Type B pancreatic cell (in vitro differentiated cells): ENCODE data around the gene CABYR. TPM values are rescaled to one million over a fixed set of nuclear protein-coding genes. Genes with fewer than 3 reads are reported as not detected.

ENCODE experiments used
- DNase-seq: peaks from one replicate; pipeline ENCODE4 v3.0.0; 2021; ENCODE audit warnings: mixed read lengths; ENCODE audit not compliant: unreplicated experiment; ENCODE audit errors: extremely low spot score
- H3K27ac Mint-ChIP-seq: 2 replicates; pipeline ENCODE4 v1.8.0; 2021; ENCODE audit warnings: mild to moderate bottlenecking, mixed read lengths
- H3K27me3 Mint-ChIP-seq: 2 replicates; pipeline ENCODE4 v1.8.0; 2021; ENCODE audit warnings: mixed read lengths
- H3K36me3 Mint-ChIP-seq: 2 replicates; pipeline ENCODE4 v1.8.0; 2021; ENCODE audit warnings: mixed read lengths
- H3K4me1 Mint-ChIP-seq: one replicate; pipeline ENCODE4 v1.8.0; 2021; ENCODE audit warnings: mixed read lengths; ENCODE audit not compliant: unreplicated experiment
- H3K4me3 Mint-ChIP-seq: 2 replicates; pipeline ENCODE4 v1.8.0; 2021; ENCODE audit warnings: mild to moderate bottlenecking, mixed read lengths
- H3K9me3 Mint-ChIP-seq: 2 replicates; pipeline ENCODE4 v1.8.0; 2021; ENCODE audit warnings: mixed read lengths
- total RNA-seq: library from RNA; stranded (reverse); gene quantifications from 2 replicates; pipeline ENCODE4 v1.2.1, GENCODE V29; 2021; ENCODE audit warnings: low replicate concordance
- TF ChIP-seq, protein P1 (sequence below): fragments of 200-600 bp; sonication (generic); conservative IDR thresholded peaks from 2 replicates; pipeline ENCODE4 v1.5.0; 2021; ENCODE audit warnings: antibody characterized with exemption, mild to moderate bottlenecking

The CABYR gene
- total RNA-seq, 1 donor from 2014 or later, result 8.6 TPM

GRCh38 chr18:24185805-24186204, 46.9 kb downstream of the CABYR start:
- TF ChIP-seq, protein P1, sequence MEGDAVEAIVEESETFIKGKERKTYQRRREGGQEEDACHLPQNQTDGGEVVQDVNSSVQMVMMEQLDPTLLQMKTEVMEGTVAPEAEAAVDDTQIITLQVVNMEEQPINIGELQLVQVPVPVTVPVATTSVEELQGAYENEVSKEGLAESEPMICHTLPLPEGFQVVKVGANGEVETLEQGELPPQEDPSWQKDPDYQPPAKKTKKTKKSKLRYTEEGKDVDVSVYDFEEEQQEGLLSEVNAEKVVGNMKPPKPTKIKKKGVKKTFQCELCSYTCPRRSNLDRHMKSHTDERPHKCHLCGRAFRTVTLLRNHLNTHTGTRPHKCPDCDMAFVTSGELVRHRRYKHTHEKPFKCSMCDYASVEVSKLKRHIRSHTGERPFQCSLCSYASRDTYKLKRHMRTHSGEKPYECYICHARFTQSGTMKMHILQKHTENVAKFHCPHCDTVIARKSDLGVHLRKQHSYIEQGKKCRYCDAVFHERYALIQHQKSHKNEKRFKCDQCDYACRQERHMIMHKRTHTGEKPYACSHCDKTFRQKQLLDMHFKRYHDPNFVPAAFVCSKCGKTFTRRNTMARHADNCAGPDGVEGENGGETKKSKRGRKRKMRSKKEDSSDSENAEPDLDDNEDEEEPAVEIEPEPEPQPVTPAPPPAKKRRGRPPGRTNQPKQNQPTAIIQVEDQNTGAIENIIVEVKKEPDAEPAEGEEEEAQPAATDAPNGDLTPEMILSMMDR, result no peak
- Mint-ChIP-seq H3K36me3 (peaks cover 5% of the 10 kb centered on the region), H3K27me3 (no peaks in the 10 kb centered on the region), H3K9me3 (no peaks in the 10 kb centered on the region), H3K4me1 (peaks cover 14% of the 10 kb centered on the region), H3K4me3 (no peak overlapping the region), H3K27ac (no peak overlapping the region)
- DNase-seq, result no peak

DNA sequence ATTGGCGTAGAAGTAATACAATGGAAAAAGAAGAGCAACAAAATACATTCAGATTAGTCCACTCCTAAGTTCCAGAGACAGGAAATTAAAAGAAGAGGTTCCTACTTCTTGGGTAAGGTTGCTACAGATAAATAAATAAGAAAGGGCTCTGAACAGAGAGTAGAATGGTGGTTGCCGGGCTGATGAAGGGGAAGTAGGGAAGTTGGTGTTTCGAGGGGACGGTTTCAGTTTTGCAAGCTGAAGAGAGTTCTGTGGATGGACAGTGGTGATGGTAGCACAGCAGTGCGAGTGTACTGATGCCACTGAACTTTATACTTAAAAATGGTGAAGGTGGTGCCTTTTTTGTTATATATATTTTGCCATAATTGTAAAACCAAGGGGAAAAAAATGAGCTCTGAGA, 48.2 kb downstream of the CABYR start:
- no peak for DNase-seq
- no peaks in the 10 kb centered on the region for H3K9me3 Mint-ChIP-seq
- no peak overlapping the region for H3K27ac Mint-ChIP-seq
- peaks cover 5% of the 10 kb centered on the region for H3K36me3 Mint-ChIP-seq
- TF ChIP-seq, protein P1, result no peak
- no peak overlapping the region for H3K4me3 Mint-ChIP-seq
- H3K27me3 Mint-ChIP-seq, result no peaks in the 10 kb centered on the region
- H3K4me1 Mint-ChIP-seq, result peaks cover 15% of the 10 kb centered on the region

DNA sequence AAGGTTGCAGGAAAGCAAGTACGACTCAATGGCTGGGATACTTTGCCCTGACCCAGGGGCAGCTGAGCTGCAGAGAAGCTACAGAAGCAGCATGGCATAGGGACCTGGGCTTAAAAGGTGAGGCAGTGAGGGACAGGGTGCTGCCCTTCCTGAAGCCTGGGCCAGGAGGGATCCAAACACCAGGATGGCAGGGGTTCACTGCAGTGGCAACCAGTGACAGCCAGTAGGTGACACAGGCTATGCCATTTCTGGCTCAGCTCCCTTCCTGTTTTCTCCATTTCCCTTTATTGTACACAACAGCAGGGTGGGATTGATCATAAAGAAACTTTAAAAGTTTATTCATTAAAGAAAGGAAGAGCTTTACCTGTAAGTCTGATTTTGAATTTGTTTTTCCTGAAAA, 48.8 kb downstream of the CABYR start:
- peaks cover 8% of the 10 kb centered on the region for H3K36me3 Mint-ChIP-seq
- no peak overlapping the region for H3K27ac Mint-ChIP-seq
- DNase-seq, result no peak
- no peak overlapping the region for H3K4me3 Mint-ChIP-seq
- TF ChIP-seq, protein P1, result no peak
- H3K9me3 Mint-ChIP-seq, result no peaks in the 10 kb centered on the region
- no peaks in the 10 kb centered on the region for H3K27me3 Mint-ChIP-seq
- H3K4me1 Mint-ChIP-seq, result peaks cover 15% of the 10 kb centered on the region

- H3K4me3 Mint-ChIP-seq, result no peak overlapping the region
- peaks cover 15% of the 10 kb centered on the region for H3K4me1 Mint-ChIP-seq
- H3K27ac Mint-ChIP-seq, result no peak overlapping the region
- peaks cover 10% of the 10 kb centered on the region for H3K36me3 Mint-ChIP-seq
- TF ChIP-seq, protein P1, result no peak
- H3K9me3 Mint-ChIP-seq, result no peaks in the 10 kb centered on the region
- no peak for DNase-seq
- no peaks in the 10 kb centered on the region for H3K27me3 Mint-ChIP-seq
These were observed 49.3 kb downstream of the CABYR start for GRCh38 chr18:24188120-24188519.

DNA sequence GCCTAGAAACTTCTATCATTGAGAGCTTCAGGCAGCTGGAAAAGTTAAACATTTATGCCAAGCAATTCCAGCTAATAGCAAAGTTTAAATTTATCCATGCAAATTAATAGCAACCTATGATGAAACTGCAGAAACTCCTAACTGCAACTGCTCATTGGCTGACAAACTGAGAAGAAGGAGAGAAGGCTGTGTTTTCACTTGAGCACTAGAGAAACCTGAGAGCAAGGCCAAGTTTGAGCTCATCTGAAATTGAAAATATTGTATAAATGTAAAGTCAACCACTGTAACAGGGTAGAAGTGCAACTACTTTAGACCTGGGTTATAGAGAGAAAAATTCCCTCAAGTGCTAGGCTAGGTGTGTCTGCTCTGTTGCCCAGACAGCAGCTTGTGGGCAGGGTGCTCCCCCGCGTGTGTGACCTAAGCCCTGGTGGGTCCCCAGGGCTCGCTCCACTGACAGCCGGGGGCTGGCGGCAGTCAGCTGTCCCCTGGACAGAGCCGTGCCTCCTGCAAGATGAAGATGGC, 50.2 kb downstream of the CABYR start:
- H3K36me3 Mint-ChIP-seq, result peaks cover 10% of the 10 kb centered on the region
- H3K27me3 Mint-ChIP-seq, result no peaks in the 10 kb centered on the region
- H3K4me3 Mint-ChIP-seq, result no peak overlapping the region
- H3K27ac Mint-ChIP-seq, result no peak overlapping the region
- H3K4me1 Mint-ChIP-seq, result peaks cover 15% of the 10 kb centered on the region
- no peak for DNase-seq
- TF ChIP-seq, protein P1, result no peak
- no peaks in the 10 kb centered on the region for H3K9me3 Mint-ChIP-seq
